IMR-90 (cell line): Measurements from ENCODE around the gene PHAF1.

Experiments
- CEBPB ChIP-seq: IDR thresholded peaks from 2 replicates; pipeline ENCODE4 v1.6.1; 2012; ENCODE audit warnings: low read depth, low read length, improper control_type of control experiment
- CTCF ChIP-seq: conservative IDR thresholded peaks from 2 replicates; pipeline ENCODE4 v1.5.1; 2012; ENCODE audit warnings: mild to moderate bottlenecking, low read depth, low read length, improper control_type of control experiment
- ELK1 ChIP-seq: fragments of 150-350 bp; IDR thresholded peaks from 2 replicates; pipeline ENCODE4 v1.6.1; 2016; ENCODE audit warnings: low read depth, mild to moderate bottlenecking, low read length, moderate library complexity, borderline replicate concordance
- FOS ChIP-seq: fragments of 150-350 bp; IDR thresholded peaks from 2 replicates; pipeline ENCODE4 v1.6.1; 2016; ENCODE audit warnings: low read depth, low read length
- MAFK ChIP-seq: IDR thresholded peaks from 2 replicates; pipeline ENCODE4 v1.6.1; 2012; ENCODE audit warnings: low read depth, low read length, improper control_type of control experiment
- MXI1 ChIP-seq: IDR thresholded peaks from 2 replicates; pipeline ENCODE4 v1.6.1; 2012; ENCODE audit warnings: low read depth, mild to moderate bottlenecking, low read length, moderate library complexity, borderline replicate concordance
- NFE2L2 ChIP-seq: fragments of 150-350 bp; IDR thresholded peaks from 2 replicates; pipeline ENCODE4 v1.6.1; 2016; ENCODE audit warnings: low read depth, mild to moderate bottlenecking, low read length
- POLR2A ChIP-seq: IDR thresholded peaks from 2 replicates; pipeline ENCODE4 v1.6.1; 2012; ENCODE audit warnings: mild to moderate bottlenecking, low read depth, low read length
- RAD21 ChIP-seq: IDR thresholded peaks from 2 replicates; pipeline ENCODE4 v1.6.1; 2012; ENCODE audit warnings: low read length, improper control_type of control experiment
- RFX5 ChIP-seq: IDR thresholded peaks from 2 replicates; pipeline ENCODE4 v1.8.0; 2012; ENCODE audit warnings: low read depth, mild to moderate bottlenecking, low read length, moderate library complexity
- SMC3 ChIP-seq: fragments of 150-350 bp; IDR thresholded peaks from 2 replicates; pipeline ENCODE4 v1.6.1; 2016; ENCODE audit warnings: low read depth, mild to moderate bottlenecking, antibody characterized with exemption, low read length, moderate library complexity
- TF ChIP-seq, protein P1 (sequence below): fragments of 150-350 bp; IDR thresholded peaks from 2 replicates; pipeline ENCODE4 v1.6.1; 2017; ENCODE audit warnings: mild to moderate bottlenecking, antibody characterized with exemption, low read length, low read depth

GRCh38 chr16:67101311-67102082 lies 8.2 kb upstream of the PHAF1 start:
- no peak for TF ChIP-seq CTCF
- TF ChIP-seq ELK1: no peak
- no peak for TF ChIP-seq CEBPB
- no peak for TF ChIP-seq POLR2A
- no peak for TF ChIP-seq RAD21
- no peak for TF ChIP-seq RFX5
- TF ChIP-seq SMC3: no peak
- TF ChIP-seq MAFK: no peak
- no peak for TF ChIP-seq FOS
- TF ChIP-seq, protein P1, sequence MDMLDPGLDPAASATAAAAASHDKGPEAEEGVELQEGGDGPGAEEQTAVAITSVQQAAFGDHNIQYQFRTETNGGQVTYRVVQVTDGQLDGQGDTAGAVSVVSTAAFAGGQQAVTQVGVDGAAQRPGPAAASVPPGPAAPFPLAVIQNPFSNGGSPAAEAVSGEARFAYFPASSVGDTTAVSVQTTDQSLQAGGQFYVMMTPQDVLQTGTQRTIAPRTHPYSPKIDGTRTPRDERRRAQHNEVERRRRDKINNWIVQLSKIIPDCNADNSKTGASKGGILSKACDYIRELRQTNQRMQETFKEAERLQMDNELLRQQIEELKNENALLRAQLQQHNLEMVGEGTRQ: no peak
- TF ChIP-seq MXI1: no peak
- no peak for TF ChIP-seq NFE2L2
